H1 (cell line): ENCODE results near the gene PRDX2. TPM values are rescaled to one million over a fixed set of nuclear protein-coding genes. Genes with fewer than 3 reads are reported as not detected.

Source experiments
- CTCF ChIA-PET: fragments of 300-600 bp; sonication (Branson Sonifier 250); formaldehyde crosslinking; loops from one replicate; lab custom pipeline; 2021; ENCODE audit not compliant: partially characterized antibody; lab: Charles Lee
- POLR2A ChIA-PET: fragments of 300-600 bp; sonication (Branson Sonifier 250); formaldehyde crosslinking; loops from one replicate; lab custom pipeline; 2021; ENCODE audit warnings: inconsistent platforms; ENCODE audit not compliant: partially characterized antibody; lab: Charles Lee
- DNase-seq, 2 experiments: peaks; one replicate each; pipeline versions ENCODE4 v3.0.0 to v3.0.0-alpha.2; 2010 to 2022; ENCODE audit warnings: low spot score in 2 of 2, low read depth in 1 of 2, mixed read lengths in 1 of 2
- FAIRE-seq: peaks from 2 replicates; lab custom pipeline; 2011; peaks lifted over from hg19 to GRCh38; lab: Jason Lieb, UNC
- H2AFZ ChIP-seq: 2 replicates; pipeline ENCODE4 v1.8.1; 2012; ENCODE audit warnings: low read length, inconsistent platforms
- H2AK5ac ChIP-seq: 2 replicates; pipeline ENCODE4 v1.6.1; 2013; ENCODE audit warnings: low read depth, low read length
- H2BK120ac ChIP-seq: replicated peaks from 2 replicates; pipeline ENCODE3; 2013; ENCODE audit warnings: low read depth, low read length, inconsistent platforms
- H2BK12ac ChIP-seq: 2 replicates; pipeline ENCODE4 v1.6.1; 2013; ENCODE audit warnings: low read depth, low read length
- H2BK15ac ChIP-seq: 2 replicates; pipeline ENCODE4 v1.6.1; 2013; ENCODE audit warnings: low read length
- H2BK20ac ChIP-seq: 2 replicates; pipeline ENCODE4 v1.6.1; 2013; ENCODE audit warnings: low read length
- H2BK5ac ChIP-seq: 2 replicates; pipeline ENCODE4 v1.6.1; 2013; ENCODE audit warnings: low read depth, low read length
- H3K14ac ChIP-seq: 2 replicates; pipeline ENCODE4 v1.6.1; 2013; ENCODE audit warnings: inconsistent platforms; ENCODE audit not compliant: insufficient read length
- H3K18ac ChIP-seq: 2 replicates; pipeline ENCODE4 v1.6.1; 2013; ENCODE audit warnings: low read length; ENCODE audit errors: extremely low read depth
- H3K23ac ChIP-seq: 2 replicates; pipeline ENCODE4 v1.6.1; 2013; ENCODE audit warnings: inconsistent platforms; ENCODE audit not compliant: insufficient read length
- H3K23me2 ChIP-seq: 2 replicates; pipeline ENCODE4 v1.6.1; 2013; ENCODE audit warnings: low read depth, low read length
- H3K27ac ChIP-seq: 2 replicates; pipeline ENCODE4 v1.6.1; 2011; ENCODE audit warnings: low read depth, low read length, inconsistent platforms
- H3K27me3 ChIP-seq, 4 experiments: replicated peaks in 1 of 4; 1 replicate in 1 of 4; 2 replicates in 3 of 4; pipeline versions ENCODE4 v1.6.1 to v1.8.1; 2011 to 2013; ENCODE audit warnings: low read length in 3 of 4, mild to moderate bottlenecking in 3 of 4, inconsistent platforms in 2 of 4, mixed read lengths in 2 of 4, moderate library complexity in 1 of 4; ENCODE audit not compliant: control insufficient read depth in 3 of 4, insufficient read depth in 3 of 4; ENCODE audit errors: extremely low read depth in 1 of 4
- H3K36me3 ChIP-seq, 4 experiments: 2 replicates each; pipeline versions ENCODE4 v1.6.1 to v1.8.1; 2011 to 2013; ENCODE audit warnings: mild to moderate bottlenecking in 4 of 4, low read length in 3 of 4, moderate library complexity in 2 of 4, control low read depth in 1 of 4, inconsistent platforms in 1 of 4; ENCODE audit not compliant: insufficient read depth in 4 of 4, control insufficient read depth in 2 of 4
- H3K4ac ChIP-seq: replicated peaks from 2 replicates; pipeline ENCODE3; 2013; ENCODE audit warnings: low read length, low read depth, mixed read lengths, inconsistent platforms; ENCODE audit not compliant: insufficient read length
- H3K4me1 ChIP-seq, 4 experiments: replicated peaks in 1 of 4; 1 replicate in 1 of 4; 2 replicates in 3 of 4; pipeline versions ENCODE4 v1.6.1 to v1.8.1; 2011 to 2013; ENCODE audit warnings: low read length in 3 of 4, inconsistent platforms in 2 of 4, mixed read lengths in 1 of 4; ENCODE audit not compliant: insufficient read depth in 4 of 4, control insufficient read depth in 3 of 4
- H3K4me2 ChIP-seq, 2 experiments: 2 replicates each; pipeline versions ENCODE4 v1.6.1 to v1.8.1; 2011 to 2013; ENCODE audit warnings: low read depth in 2 of 2, low read length in 2 of 2, control low read depth in 1 of 2, inconsistent platforms in 1 of 2, mild to moderate bottlenecking in 1 of 2; ENCODE audit not compliant: insufficient read depth in 1 of 2
- H3K4me3 ChIP-seq, 4 experiments: fragments of 200-600, 300-600 bp in 1 of 4; sonication (generic), shearing (Covaris generic), sonication (Bioruptor Twin) in 1 of 4; 2 replicates each; pipeline versions ENCODE4 v1.5.1 to v1.8.1; 2011 to 2016; ENCODE audit warnings: low read length in 4 of 4, low read depth in 3 of 4, control low read depth in 2 of 4, inconsistent platforms in 2 of 4, mild to moderate bottlenecking in 2 of 4, mixed read lengths in 1 of 4, moderate library complexity in 1 of 4; ENCODE audit not compliant: insufficient read depth in 2 of 4; ENCODE audit errors: extremely low read depth in 1 of 4
- H3K56ac ChIP-seq: replicated peaks from 2 replicates; pipeline ENCODE3; 2013; ENCODE audit warnings: low read depth, mild to moderate bottlenecking, mixed read lengths, low read length, inconsistent platforms; ENCODE audit not compliant: insufficient read length
- H3K79me1 ChIP-seq: 2 replicates; pipeline ENCODE4 v1.6.1; 2013; ENCODE audit warnings: low read depth, low read length, control low read depth
- H3K79me2 ChIP-seq, 2 experiments: 2 replicates each; pipeline versions ENCODE4 v1.6.1 to v1.8.1; 2012 to 2013; ENCODE audit warnings: low read length in 2 of 2, mild to moderate bottlenecking in 2 of 2, inconsistent platforms in 1 of 2; ENCODE audit not compliant: insufficient read depth in 2 of 2, control insufficient read depth in 1 of 2
- H3K9ac ChIP-seq, 4 experiments: replicated peaks in 1 of 4; 1 replicate in 1 of 4; 2 replicates in 3 of 4; pipeline versions ENCODE4 v1.6.1 to v1.8.1; 2011 to 2013; ENCODE audit warnings: low read depth in 3 of 4, low read length in 3 of 4, control low read depth in 2 of 4, mild to moderate bottlenecking in 2 of 4, moderate library complexity in 2 of 4, inconsistent platforms in 1 of 4; ENCODE audit errors: extremely low read depth in 1 of 4
- H3K9me3 ChIP-seq, 2 experiments: 2 replicates each; pipeline versions ENCODE4 v1.6.1 to v1.8.1; 2012 to 2013; ENCODE audit warnings: mild to moderate bottlenecking in 2 of 2, moderate library complexity in 2 of 2, control low read depth in 1 of 2, inconsistent platforms in 1 of 2, low read depth in 1 of 2, low read length in 1 of 2, mixed read lengths in 1 of 2; ENCODE audit not compliant: insufficient read depth in 2 of 2
- H4K20me1 ChIP-seq, 2 experiments: replicated peaks in 1 of 2; 2 replicates each; pipeline versions ENCODE3 to v1.8.1; 2011 to 2013; ENCODE audit warnings: inconsistent platforms in 2 of 2, low read length in 2 of 2, mild to moderate bottlenecking in 1 of 2; ENCODE audit not compliant: insufficient read depth in 2 of 2, control insufficient read depth in 1 of 2
- H4K5ac ChIP-seq: 2 replicates; pipeline ENCODE4 v1.6.1; 2013; ENCODE audit warnings: low read length, low read depth, mixed read lengths, inconsistent platforms; ENCODE audit not compliant: insufficient read length
- H4K8ac ChIP-seq: 2 replicates; pipeline ENCODE4 v1.8.0; 2013; ENCODE audit warnings: mild to moderate bottlenecking, moderate library complexity, low read length, inconsistent platforms; ENCODE audit not compliant: insufficient read depth; ENCODE audit errors: extremely low read depth
- H4K91ac ChIP-seq: replicated peaks from 2 replicates; pipeline ENCODE3; 2013; ENCODE audit warnings: low read length, mixed read lengths, inconsistent platforms; ENCODE audit not compliant: insufficient read length
- ASH2L ChIP-seq: fragments of 200-600, 300-600 bp; sonication (generic); IDR thresholded peaks from one replicate; pipeline ENCODE4 v1.7.1; 2017; ENCODE audit warnings: low read length
- KDM4A ChIP-seq: IDR thresholded peaks from one replicate; pipeline ENCODE4 v1.7.1; 2012; ENCODE audit warnings: low read depth, mild to moderate bottlenecking, moderate library complexity, low read length, inconsistent platforms; ENCODE audit not compliant: severe bottlenecking
- WGBS, 2 experiments: shearing (Covaris generic) in 1 of 2; methylation state at CpG; one replicate each; pipeline versions ENCODE4 v1.1.6 to v1.1.7; 2013 to 2015; ENCODE audit warnings: low lambda C conversion rate in 2 of 2, mixed read lengths in 2 of 2, inconsistent platforms in 1 of 2, low coverage in 1 of 2, missing lambda C conversion rate in 1 of 2; ENCODE audit not compliant: insufficient replicate concordance in 2 of 2, insufficient coverage in 1 of 2, insufficient read length in 1 of 2; ENCODE audit errors: extremely low coverage in 1 of 2, missing lambda C conversion rate in 1 of 2; 5-methylcytosine and 5-hydroxymethylcytosine counted together
- polyA plus RNA-seq, 7 experiments: library from polyadenylated mRNA; depleted of rRNA in 3 of 7; stranded (reverse) in 5 of 7; unstranded in 2 of 7; fragments of >200 nt in 5 of 7; fragments of 200-250 nt in 2 of 7; gene quantifications; 1 replicate in 5 of 7; 2 replicates in 1 of 7; 4 replicates in 1 of 7; pipeline versions ENCODE4 v1.2.1 to v1.2.3, GENCODE V29; 2011 to 2013; ENCODE audit warnings: missing spikeins in 2 of 7, mixed read lengths in 2 of 7
- total RNA-seq: library from RNA; stranded (reverse); fragmentation: NEBNext Ultra II Directional; extraction: Animal tissue kit (Norgen Biotek cat#: 25700); gene quantifications from 2 replicates; pipeline ENCODE4 v1.2.1, GENCODE V29; 2021

PRDX2 gene
- total and polyA plus RNA-seq, 2 of the 8 experiments (the other 6 are each of a cell fraction or from before 2014, with no cell fraction given): 380 to 748 TPM

DNA sequence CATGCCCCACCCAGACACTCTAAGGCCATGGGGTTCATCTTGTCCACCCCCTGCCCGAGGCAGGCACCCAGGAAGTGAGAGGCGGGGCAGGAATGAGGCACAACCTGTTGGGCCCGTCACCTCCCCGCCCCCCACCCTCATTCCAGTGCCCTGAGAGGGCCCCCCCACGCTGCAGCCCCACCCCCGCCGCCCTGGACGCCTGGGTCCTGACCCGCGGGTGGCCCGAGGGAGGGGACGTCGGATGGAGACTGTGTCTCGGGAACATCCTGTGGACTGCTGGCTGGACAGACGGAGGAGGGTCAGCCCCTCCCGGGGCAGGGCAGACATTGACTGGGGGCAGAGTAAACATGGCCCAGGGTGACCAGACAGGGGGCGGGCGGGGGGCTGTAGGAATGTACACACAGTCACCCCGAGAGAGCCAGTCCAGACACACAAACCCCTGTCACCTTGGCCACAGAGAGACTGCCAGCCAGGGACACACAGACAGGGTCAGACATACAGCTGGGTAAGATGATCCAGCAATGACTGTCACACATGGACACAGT lies 17.7 kb downstream of the PRDX2 start:
- peak overlapping the region; percentile 99 for H2BK12ac ChIP-seq
- H3K4me1 ChIP-seq: peaks cover 16 to 32% (median 22%) of the 10 kb centered on the region in 4 experiments
- no peak for FAIRE-seq
- H4K5ac ChIP-seq: peak overlapping the region; percentile 67
- WGBS, 2 experiments: 93% methylated on average over 8 of the region's 19 CpGs; no CpG with 5 or more reads in 1 of the 2 experiments
- H4K91ac ChIP-seq: peak overlapping the region; percentile 75
- no peaks in the 10 kb centered on the region for H3K79me2 ChIP-seq
- H3K9me3 ChIP-seq: no peaks in the 10 kb centered on the region
- TF ChIP-seq KDM4A (no peak), ASH2L (no peak)
- H3K36me3 ChIP-seq: no peaks in the 10 kb centered on the region
- peak overlapping the region; percentile 62; the same call in 1 of the 2 replicates for H4K8ac ChIP-seq
- POLR2A ChIA-PET: interaction anchor here (0.6 to 16.6 kb wide), 4 partner anchors 14 to 1189 kb away, joined by 3 to 317 read pairs (median 4); partner anchors contain the start of genes JUNB, PRDX2 and THSD8
- peak overlapping the region; percentile 51 to 58; a peak in 3 of 4 replicates for H3K4me2 ChIP-seq
- no peak for DNase-seq
- CTCF ChIA-PET: interaction anchor here (9.3 kb wide), 1 partner anchor 12 kb away, joined by 277 read pairs; the partner anchor contains the start of gene JUNB
- H3K4me3 ChIP-seq: peak overlapping the region in 1 of 4 experiments; percentile 77; a peak in 1 of 8 replicates
- no peak overlapping the region for H2AFZ ChIP-seq
- no peak overlapping the region for H3K56ac ChIP-seq
- H2BK120ac ChIP-seq: peak overlapping the region; percentile 75
- H3K4ac ChIP-seq: peak overlapping the region; percentile 91
- peaks cover 16% of the 10 kb centered on the region; the same call in 1 of the 2 replicates for H3K23me2 ChIP-seq
- no peak overlapping the region for H3K14ac ChIP-seq
- H2BK15ac ChIP-seq: peak overlapping the region; percentile 99; the same call in 1 of the 2 replicates
- H2BK5ac ChIP-seq: peak overlapping the region; percentile 82; the same call in 1 of the 2 replicates
- H3K9ac ChIP-seq: no peak overlapping the region
- no peaks in the 10 kb centered on the region; the same call in 1 of the 2 replicates for H3K79me1 ChIP-seq
- H2AK5ac ChIP-seq: peak overlapping the region; percentile 99
- peak overlapping the region; percentile 95; the same call in 1 of the 2 replicates for H2BK20ac ChIP-seq
- peaks cover 0 to 1% of the 10 kb centered on the region in 2 experiments for H4K20me1 ChIP-seq
- no peak overlapping the region for H3K23ac ChIP-seq
- no peak overlapping the region for H3K27ac ChIP-seq
- no peaks in the 10 kb centered on the region for H3K27me3 ChIP-seq
- H3K18ac ChIP-seq: peak overlapping the region; percentile 78
